ENCODE measurements around the gene TCF7L2. TPM values are rescaled to one million over a fixed set of nuclear protein-coding genes. Genes with fewer than 3 reads are reported as not detected.

TCF7L2 gene
- total RNA-seq, 4 donors from 2014 or later, result 12.7 to 59.9 (median 16.1) TPM

GRCh38 chr10:112946649-112947048 lies 3.4 kb upstream of the TCF7L2 start:
- H3K36me3 ChIP-seq, result no peaks in the 10 kb centered on the region
- DNase-seq, result peak in 1 of 2 donors; percentile 35
- intact Hi-C loops (cut with DNase I; ENCODE audit: low total_unique reads), result no loop called here

GRCh38 chr10:112948196-112948595 lies 1.9 kb upstream of the TCF7L2 start:
- Histone ChIP-seq H3K9me3 (no peaks in the 10 kb centered on the region), H3K36me3 (no peaks in the 10 kb centered on the region), H3K27me3 (no peaks in the 10 kb centered on the region), H3K4me3 (no peak overlapping the region), H3K27ac (peak overlapping the region; percentile 93 to 97), H3K4me1 (no peaks in the 10 kb centered on the region)
- DNase-seq, result no peak
- intact Hi-C loops (cut with DNase I; ENCODE audit: low total_unique reads), result no loop called here
- TF ChIP-seq CTCF (IDR thresholded peaks at IDR 0.05), result no peak
- TF ChIP-seq POLR2A (IDR thresholded peaks at IDR 0.05), result no peak

More at GRCh38 chr10:112946649-112947048, 3.4 kb upstream of the TCF7L2 start:
- no peaks in the 10 kb centered on the region for H3K9me3 ChIP-seq
- H3K4me3 ChIP-seq, result no peak overlapping the region
- H3K4me1 ChIP-seq, result no peaks in the 10 kb centered on the region
- no peak for TF ChIP-seq POLR2A (IDR thresholded peaks at IDR 0.05)
- TF ChIP-seq CTCF (IDR thresholded peaks at IDR 0.05), result no peak
- peak overlapping the region; percentile 63 to 67 for H3K27ac ChIP-seq
- H3K27me3 ChIP-seq, result no peaks in the 10 kb centered on the region

- H3K9me3 ChIP-seq, result no peaks in the 10 kb centered on the region
- peak overlapping the region; percentile 80 to 90 for H3K4me3 ChIP-seq
- intact Hi-C loops (cut with DNase I; ENCODE audit: low total_unique reads), result no loop called here
- H3K4me1 ChIP-seq, result no peaks in the 10 kb centered on the region
- no peaks in the 10 kb centered on the region for H3K36me3 ChIP-seq
- H3K27ac ChIP-seq, result peak overlapping the region; percentile 93 to 97
- H3K27me3 ChIP-seq, result no peaks in the 10 kb centered on the region
- TF ChIP-seq POLR2A (IDR thresholded peaks at IDR 0.05) (no peak), CTCF (IDR thresholded peaks at IDR 0.05) (no peak)
- no peak for DNase-seq
Measured at GRCh38 chr10:112949143-112949823, 764 bp upstream of the TCF7L2 start.

- DNase-seq, result peak; percentile 43 to 49
- H3K4me3 ChIP-seq, result peak overlapping the region; percentile 80 to 90
- H3K36me3 ChIP-seq, result no peaks in the 10 kb centered on the region
- no peaks in the 10 kb centered on the region for H3K27me3 ChIP-seq
- no peaks in the 10 kb centered on the region for H3K9me3 ChIP-seq
- intact Hi-C loops (cut with DNase I; ENCODE audit: low total_unique reads), result loop anchor here (10.0 kb wide), 2 partner anchors 104 to 174 kb away; no protein-coding TSS in a partner anchor
- TF ChIP-seq POLR2A (IDR thresholded peaks at IDR 0.05) (no peak), CTCF (IDR thresholded peaks at IDR 0.05) (no peak)
- peak overlapping the region; percentile 93 to 97 for H3K27ac ChIP-seq
- H3K4me1 ChIP-seq, result no peaks in the 10 kb centered on the region
Measured at GRCh38 chr10:112950714-112951358, 789 bp downstream of the TCF7L2 start.
